NCI-H1092 (cell line): ENCODE data around the gene RIC8B.
A peak's percentile ranks its signal among the peaks of the same experiment; 100 is the strongest.

Experiments used
- DNase-seq: peaks from one replicate; lab custom pipeline; 2025; lab: John Stamatoyannopoulos, UW

The RIC8B gene

GRCh38 chr12:106758349-106759110 lies 16.0 kb upstream of the RIC8B start:
- DNase-seq, result no peak

GRCh38 chr12:106759526-106760183 lies 14.8 kb upstream of the RIC8B start:
- DNase-seq, result no peak

GRCh38 chr12:106760184-106760531 lies 14.3 kb upstream of the RIC8B start:
- DNase-seq, result no peak

- DNase-seq, result no peak
These were observed 10.3 kb upstream of the RIC8B start for GRCh38 chr12:106764220-106764619.

- no peak for DNase-seq
These were observed 9.7 kb upstream of the RIC8B start for GRCh38 chr12:106764738-106765137.

GRCh38 chr12:106766393-106766826 lies 8.1 kb upstream of the RIC8B start:
- DNase-seq, result no peak

- DNase-seq, result no peak
These were observed 7.3 kb upstream of the RIC8B start for GRCh38 chr12:106767206-106767605.

GRCh38 chr12:106767954-106768822 lies 6.3 kb upstream of the RIC8B start:
- DNase-seq, result no peak

- no peak for DNase-seq
These were observed 5.4 kb upstream of the RIC8B start for GRCh38 chr12:106769078-106769477.

GRCh38 chr12:106769546-106769945 lies 4.9 kb upstream of the RIC8B start:
- DNase-seq, result no peak

- no peak for DNase-seq
These were observed 3.1 kb upstream of the RIC8B start for GRCh38 chr12:106771425-106771824.

- no peak for DNase-seq
These were observed 1.0 kb upstream of the RIC8B start for GRCh38 chr12:106773286-106774004.

- no peak for DNase-seq
These were observed 484 bp downstream of the RIC8B start for GRCh38 chr12:106774808-106775524.

GRCh38 chr12:106776897-106777296 lies 2.4 kb downstream of the RIC8B start:
- DNase-seq, result no peak

- DNase-seq, result no peak
These were observed 5.6 kb downstream of the RIC8B start for GRCh38 chr12:106780010-106780631.

GRCh38 chr12:106782619-106783018 lies 8.1 kb downstream of the RIC8B start:
- no peak for DNase-seq

- DNase-seq, result no peak
These were observed 9.0 kb downstream of the RIC8B start for GRCh38 chr12:106783515-106783914.

GRCh38 chr12:106790020-106790419 lies 15.5 kb downstream of the RIC8B start:
- no peak for DNase-seq

GRCh38 chr12:106791531-106791930 lies 17.0 kb downstream of the RIC8B start:
- DNase-seq, result peak; percentile 15

- no peak for DNase-seq
These were observed 19.9 kb downstream of the RIC8B start for GRCh38 chr12:106794369-106794768.

- DNase-seq, result no peak
These were observed 26.8 kb downstream of the RIC8B start for GRCh38 chr12:106801167-106801708.
